A549 (cell line): ENCODE results near the gene CD2. TPM values are rescaled to one million over a fixed set of nuclear protein-coding genes. Genes with fewer than 3 reads are reported as not detected.

ENCODE experiments used
- ATAC-seq, 2 experiments: fragments of 200-7000 bp in 1 of 2; fragments of >200 bp in 1 of 2; cut with Nextera tagmentation in 1 of 2; cut with Tn5 transposase in 1 of 2; 3 replicates each; pipeline versions ENCODE4 v1.8.0 to v1.9.1; 2018 to 2020; ENCODE audit warnings: mild to moderate bottlenecking in 1 of 2, moderate library complexity in 1 of 2
- CTCF ChIA-PET: fragments of 300-600 bp; sonication (Branson Sonifier 250); formaldehyde crosslinking; extraction: SDS; loops from one replicate; lab custom pipeline; 2021; ENCODE audit warnings: antibody characterized with exemption, inconsistent platforms; lab: Yijun Ruan, JAX
- POLR2A ChIA-PET: fragments of 350-600 bp; formaldehyde crosslinking; extraction: SDS; loops from one replicate; lab custom pipeline; 2021; ENCODE audit warnings: antibody characterized with exemption, inconsistent platforms; lab: Yijun Ruan, JAX
- DNase-seq, 2 experiments: peaks; one replicate each; pipeline versions ENCODE4 v3.0.0 to v3.0.0-alpha.2; 2011 to 2016; ENCODE audit warnings: low read depth in 1 of 2, low spot score in 1 of 2
- FAIRE-seq: peaks from 2 replicates; lab custom pipeline; 2011; peaks lifted over from hg19 to GRCh38; lab: Jason Lieb, UNC
- H3K27ac ChIP-seq, 2 experiments: fragments of >200 bp; sonication (Bioruptor Twin); formaldehyde crosslinking; 3 replicates each; pipeline ENCODE4 v1.5.1; 2016 to 2017
- H3K4me1 ChIP-seq: fragments of >200 bp; sonication (Bioruptor Twin); formaldehyde crosslinking; 3 replicates; pipeline ENCODE4 v1.6.1; 2016
- H3K4me2 ChIP-seq: fragments of >200 bp; sonication (Bioruptor Twin); formaldehyde crosslinking; 3 replicates; pipeline ENCODE4 v1.6.1; 2016
- H3K4me3 ChIP-seq: fragments of >200 bp; sonication (Bioruptor Twin); formaldehyde crosslinking; 3 replicates; pipeline ENCODE4 v1.5.1; 2016
- H3K9me3 ChIP-seq: fragments of >200 bp; sonication (Bioruptor Twin); formaldehyde crosslinking; 3 replicates; pipeline ENCODE4 v1.6.1; 2016
- CHD4 ChIP-seq: fragments of 200-600 bp; sonication (generic); IDR thresholded peaks from 2 replicates; pipeline ENCODE4 v1.6.1; 2016; ENCODE audit warnings: antibody characterized with exemption, mild to moderate bottlenecking, borderline replicate concordance
- EHMT2 ChIP-seq: fragments of 200-600 bp; sonication (generic); IDR thresholded peaks from 2 replicates; pipeline ENCODE4 v1.6.1; 2016; ENCODE audit warnings: antibody characterized with exemption, low read depth, mild to moderate bottlenecking, moderate library complexity
- EP300 ChIP-seq, 2 experiments: fragments of >200 bp; sonication (Bioruptor Twin); formaldehyde crosslinking; IDR thresholded peaks; 2 replicates in 1 of 2; 3 replicates in 1 of 2; pipeline ENCODE4 v1.6.1; 2016 to 2017
- FOSB ChIP-seq: fragments of 250-450 bp; sonication (Bioruptor Pico); IDR thresholded peaks from 2 replicates; pipeline ENCODE4 v1.5.0; 2020; ENCODE audit warnings: mild to moderate bottlenecking, moderate library complexity
- FOXS1 ChIP-seq: fragments of 250-450 bp; sonication (Bioruptor Pico); IDR thresholded peaks from 2 replicates; pipeline ENCODE4 v1.5.0; 2020; ENCODE audit warnings: mild to moderate bottlenecking, moderate library complexity
- HDAC2 ChIP-seq: fragments of 200-600 bp; sonication (generic); IDR thresholded peaks from 2 replicates; pipeline ENCODE4 v1.6.1; 2016
- HEYL ChIP-seq: fragments of 250-450 bp; sonication (Bioruptor Pico); IDR thresholded peaks from 2 replicates; pipeline ENCODE4 v1.8.0; 2021; ENCODE audit warnings: mild to moderate bottlenecking, moderate library complexity
- HOXA7 ChIP-seq: fragments of 250-450 bp; sonication (Bioruptor Pico); IDR thresholded peaks from 2 replicates; pipeline ENCODE4 v1.5.0; 2020; ENCODE audit warnings: mild to moderate bottlenecking, moderate library complexity
- HOXB5 ChIP-seq: fragments of 250-450 bp; sonication (Bioruptor Pico); IDR thresholded peaks from 2 replicates; pipeline ENCODE4 v1.5.0; 2020; ENCODE audit warnings: mild to moderate bottlenecking, moderate library complexity
- JUNB ChIP-seq: fragments of >200 bp; sonication (Bioruptor Twin); formaldehyde crosslinking; IDR thresholded peaks from 2 replicates; pipeline ENCODE4 v1.6.1; 2016
- KDM1A ChIP-seq: fragments of 200-600 bp; sonication (generic); IDR thresholded peaks from 2 replicates; pipeline ENCODE4 v1.6.1; 2016; ENCODE audit warnings: low read depth, mild to moderate bottlenecking
- MAFK ChIP-seq: fragments of 450-650 bp; IDR thresholded peaks from 2 replicates; pipeline ENCODE4 v1.6.1; 2014; ENCODE audit not compliant: partially characterized antibody
- MAZ ChIP-seq: fragments of 150-350 bp; IDR thresholded peaks from 2 replicates; pipeline ENCODE4 v1.6.1; 2014; ENCODE audit warnings: antibody characterized with exemption, low read depth, low read length, borderline replicate concordance
- NFE2L2 ChIP-seq: fragments of 150-350 bp; conservative IDR thresholded peaks from 2 replicates; pipeline ENCODE4 v1.6.1; 2014; ENCODE audit warnings: low read length
- NR3C1 ChIP-seq: fragments of >200 bp; sonication (Bioruptor Twin); formaldehyde crosslinking; IDR thresholded peaks from 3 replicates; pipeline ENCODE4 v1.6.1; 2017
- POLR2AphosphoS2 ChIP-seq: conservative IDR thresholded peaks from 2 replicates; pipeline ENCODE4 v1.6.1; 2012; ENCODE audit warnings: low read length, improper control_type of control experiment, inconsistent platforms
- RCOR1 ChIP-seq: fragments of 150-350 bp; IDR thresholded peaks from 2 replicates; pipeline ENCODE4 v1.6.1; 2014; ENCODE audit warnings: antibody characterized with exemption, low read length, low read depth
- SREBF2 ChIP-seq: fragments of 450-650 bp; IDR thresholded peaks from 2 replicates; pipeline ENCODE4 v1.6.1; 2014; ENCODE audit warnings: mild to moderate bottlenecking, moderate library complexity
- TP53 ChIP-seq: fragments of 250-450 bp; sonication (Bioruptor Pico); IDR thresholded peaks from 2 replicates; pipeline ENCODE4 v1.5.0; 2021; ENCODE audit warnings: mild to moderate bottlenecking, moderate library complexity
- ZNF302 ChIP-seq: fragments of 250-450 bp; sonication (Bioruptor Pico); IDR thresholded peaks from 2 replicates; pipeline ENCODE4 v1.9.0; 2021; ENCODE audit warnings: inconsistent platforms, mild to moderate bottlenecking, moderate library complexity
- WGBS: methylation state at CpG from one replicate; pipeline ENCODE4 v1.1.6; 2017; ENCODE audit errors: missing lambda C conversion rate; 5-methylcytosine and 5-hydroxymethylcytosine counted together
- polyA plus RNA-seq, 4 experiments: library from polyadenylated mRNA; depleted of rRNA in 3 of 4; stranded (reverse); fragments of >200 nt; fragmentation: RNase III in 1 of 4; extraction: RNeasy Plus Mini Kit Qiagen cat#74134 plus additional on column Dnase treatment in 1 of 4; gene quantifications; 2 replicates in 3 of 4; 3 replicates in 1 of 4; pipeline ENCODE4 v1.2.3, GENCODE V29; 2011 to 2017
- TF ChIP-seq, protein P1 (sequence below): fragments of >200 bp; sonication (Bioruptor Twin); formaldehyde crosslinking; IDR thresholded peaks from 3 replicates; pipeline ENCODE4 v1.6.1; 2016
- TF ChIP-seq, protein P2 (sequence below): IDR thresholded peaks from 2 replicates; pipeline ENCODE4 v1.6.1; 2012
- TF ChIP-seq, protein P3 (sequence below): fragments of 200-600 bp; sonication (generic); IDR thresholded peaks from 2 replicates; pipeline ENCODE4 v1.6.1; 2016; ENCODE audit warnings: antibody characterized with exemption, mild to moderate bottlenecking, moderate library complexity
- TF ChIP-seq, protein P4 (sequence below): fragments of 250-450 bp; sonication (Bioruptor Pico); IDR thresholded peaks from 2 replicates; pipeline ENCODE4 v1.5.0; 2021; ENCODE audit warnings: mild to moderate bottlenecking, moderate library complexity, borderline replicate concordance
- TF ChIP-seq, protein P5 (sequence below): fragments of 450-650 bp; IDR thresholded peaks from 2 replicates; pipeline ENCODE4 v1.6.1; 2014; ENCODE audit warnings: antibody characterized with exemption
- TF ChIP-seq, protein P6 (sequence below): IDR thresholded peaks from 2 replicates; pipeline ENCODE4 v1.6.1; 2012; ENCODE audit warnings: low read depth, borderline replicate concordance

Gene CD2
- polyA plus RNA-seq, 2 of the 4 experiments (the other 2 are of a cell fraction): not detected

DNA sequence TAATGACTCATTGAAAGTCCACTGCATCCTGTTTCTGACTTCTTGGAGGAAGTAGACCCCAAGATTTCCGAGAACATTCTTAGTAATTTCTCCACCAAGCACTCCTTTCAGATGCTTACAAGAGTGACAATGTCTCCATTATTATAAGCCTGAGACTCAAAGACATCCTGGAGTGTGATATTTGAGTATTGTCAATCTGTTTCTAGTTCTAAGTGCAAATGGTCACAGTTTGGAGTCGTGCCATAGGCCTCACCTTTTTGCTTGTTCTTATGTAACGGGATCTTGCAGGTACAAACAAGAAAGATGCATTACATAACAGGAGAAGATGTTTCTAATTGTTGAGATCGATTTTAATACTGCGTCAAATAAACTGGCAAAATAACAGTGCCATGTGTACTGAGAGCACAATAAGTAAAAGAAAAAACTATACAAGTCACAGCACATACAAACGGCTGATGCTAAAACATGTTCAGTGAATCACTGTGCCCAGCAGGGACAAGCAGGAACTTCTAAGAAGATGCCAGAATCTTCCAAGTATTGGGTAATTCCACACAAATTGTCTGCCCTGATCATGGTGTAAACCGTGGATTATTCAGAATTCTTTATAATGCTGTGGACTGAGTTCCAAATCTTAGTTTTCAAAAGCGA lies 54.1 kb downstream of the CD2 start:
- H3K4me2 ChIP-seq: no peak overlapping the region
- ChIA-PET CTCF (interaction anchor here (1.0 kb wide), 1 partner anchor 8 kb away, joined by 4 read pairs; no protein-coding TSS in a partner anchor), POLR2A (no interaction called here)
- WGBS: 54% methylated on average over 8 of the region's 8 CpGs
- FAIRE-seq: no peak
- no peak for DNase-seq
- ATAC-seq: no peak
- H3K4me1 ChIP-seq: no peaks in the 10 kb centered on the region
- H3K27ac ChIP-seq: no peak overlapping the region
- H3K9me3 ChIP-seq: peaks cover 5% of the 10 kb centered on the region; the same call in 1 of the 3 replicates
- TF ChIP-seq KDM1A: no peak
- TF ChIP-seq, protein P1, sequence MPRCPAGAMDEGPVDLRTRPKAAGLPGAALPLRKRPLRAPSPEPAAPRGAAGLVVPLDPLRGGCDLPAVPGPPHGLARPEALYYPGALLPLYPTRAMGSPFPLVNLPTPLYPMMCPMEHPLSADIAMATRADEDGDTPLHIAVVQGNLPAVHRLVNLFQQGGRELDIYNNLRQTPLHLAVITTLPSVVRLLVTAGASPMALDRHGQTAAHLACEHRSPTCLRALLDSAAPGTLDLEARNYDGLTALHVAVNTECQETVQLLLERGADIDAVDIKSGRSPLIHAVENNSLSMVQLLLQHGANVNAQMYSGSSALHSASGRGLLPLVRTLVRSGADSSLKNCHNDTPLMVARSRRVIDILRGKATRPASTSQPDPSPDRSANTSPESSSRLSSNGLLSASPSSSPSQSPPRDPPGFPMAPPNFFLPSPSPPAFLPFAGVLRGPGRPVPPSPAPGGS: no peak
- TF ChIP-seq, protein P2, sequence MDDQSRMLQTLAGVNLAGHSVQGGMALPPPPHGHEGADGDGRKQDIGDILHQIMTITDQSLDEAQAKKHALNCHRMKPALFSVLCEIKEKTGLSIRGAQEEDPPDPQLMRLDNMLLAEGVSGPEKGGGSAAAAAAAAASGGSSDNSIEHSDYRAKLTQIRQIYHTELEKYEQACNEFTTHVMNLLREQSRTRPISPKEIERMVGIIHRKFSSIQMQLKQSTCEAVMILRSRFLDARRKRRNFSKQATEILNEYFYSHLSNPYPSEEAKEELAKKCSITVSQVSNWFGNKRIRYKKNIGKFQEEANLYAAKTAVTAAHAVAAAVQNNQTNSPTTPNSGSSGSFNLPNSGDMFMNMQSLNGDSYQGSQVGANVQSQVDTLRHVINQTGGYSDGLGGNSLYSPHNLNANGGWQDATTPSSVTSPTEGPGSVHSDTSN: no peak
- TF ChIP-seq EP300 (IDR thresholded peaks at IDR 0.05): no peak
- TF ChIP-seq JUNB: no peak
- no peak for TF ChIP-seq HDAC2
- no peak for TF ChIP-seq FOSB
- TF ChIP-seq NR3C1: no peak
- no peak for TF ChIP-seq FOXS1
- TF ChIP-seq HEYL (CRISPR knock-in tag): no peak
- no peak for TF ChIP-seq HOXA7 (CRISPR knock-in tag)
- no peak for TF ChIP-seq SREBF2
- no peak for TF ChIP-seq POLR2AphosphoS2
- no peak for TF ChIP-seq MAFK
- no peak for TF ChIP-seq ZNF302 (CRISPR knock-in tag)
- TF ChIP-seq, protein P3, sequence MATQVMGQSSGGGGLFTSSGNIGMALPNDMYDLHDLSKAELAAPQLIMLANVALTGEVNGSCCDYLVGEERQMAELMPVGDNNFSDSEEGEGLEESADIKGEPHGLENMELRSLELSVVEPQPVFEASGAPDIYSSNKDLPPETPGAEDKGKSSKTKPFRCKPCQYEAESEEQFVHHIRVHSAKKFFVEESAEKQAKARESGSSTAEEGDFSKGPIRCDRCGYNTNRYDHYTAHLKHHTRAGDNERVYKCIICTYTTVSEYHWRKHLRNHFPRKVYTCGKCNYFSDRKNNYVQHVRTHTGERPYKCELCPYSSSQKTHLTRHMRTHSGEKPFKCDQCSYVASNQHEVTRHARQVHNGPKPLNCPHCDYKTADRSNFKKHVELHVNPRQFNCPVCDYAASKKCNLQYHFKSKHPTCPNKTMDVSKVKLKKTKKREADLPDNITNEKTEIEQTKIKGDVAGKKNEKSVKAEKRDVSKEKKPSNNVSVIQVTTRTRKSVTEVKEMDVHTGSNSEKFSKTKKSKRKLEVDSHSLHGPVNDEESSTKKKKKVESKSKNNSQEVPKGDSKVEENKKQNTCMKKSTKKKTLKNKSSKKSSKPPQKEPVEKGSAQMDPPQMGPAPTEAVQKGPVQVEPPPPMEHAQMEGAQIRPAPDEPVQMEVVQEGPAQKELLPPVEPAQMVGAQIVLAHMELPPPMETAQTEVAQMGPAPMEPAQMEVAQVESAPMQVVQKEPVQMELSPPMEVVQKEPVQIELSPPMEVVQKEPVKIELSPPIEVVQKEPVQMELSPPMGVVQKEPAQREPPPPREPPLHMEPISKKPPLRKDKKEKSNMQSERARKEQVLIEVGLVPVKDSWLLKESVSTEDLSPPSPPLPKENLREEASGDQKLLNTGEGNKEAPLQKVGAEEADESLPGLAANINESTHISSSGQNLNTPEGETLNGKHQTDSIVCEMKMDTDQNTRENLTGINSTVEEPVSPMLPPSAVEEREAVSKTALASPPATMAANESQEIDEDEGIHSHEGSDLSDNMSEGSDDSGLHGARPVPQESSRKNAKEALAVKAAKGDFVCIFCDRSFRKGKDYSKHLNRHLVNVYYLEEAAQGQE: no peak
- TF ChIP-seq CHD4: no peak
- TF ChIP-seq NFE2L2: no peak
- no peak for TF ChIP-seq HOXB5
- TF ChIP-seq TP53 (CRISPR knock-in tag): no peak
- no peak overlapping the region for H3K4me3 ChIP-seq

DNA sequence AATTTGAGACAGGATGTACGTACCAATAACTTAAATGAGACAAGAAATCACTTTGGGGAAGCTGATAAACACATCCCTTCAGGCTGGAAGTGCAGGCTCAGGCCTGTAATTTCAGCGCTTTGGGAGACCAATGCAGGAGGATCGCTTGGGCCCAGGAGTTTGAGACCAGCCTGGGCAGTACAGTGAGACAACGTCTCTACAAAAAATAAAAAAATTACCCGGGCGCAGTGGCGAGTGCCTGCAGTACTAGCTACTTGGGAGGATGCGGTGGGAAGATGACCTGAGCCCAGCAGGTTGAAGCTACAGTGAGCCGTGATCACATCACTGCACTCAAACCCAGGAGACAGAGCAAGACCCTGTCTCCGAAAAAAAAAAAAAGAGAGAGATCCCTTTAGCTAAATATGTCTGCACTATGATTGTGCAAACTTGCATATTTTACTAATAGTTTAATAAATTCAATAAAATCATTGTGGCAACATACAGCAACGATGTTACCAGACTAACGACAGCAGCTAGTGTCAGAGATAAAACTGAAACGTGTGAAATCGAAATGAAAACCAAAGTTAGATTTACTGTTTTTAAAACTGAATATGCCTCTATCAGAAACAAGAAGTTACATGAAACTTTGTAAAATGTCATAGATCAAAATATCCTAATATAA lies 54.7 kb downstream of the CD2 start:
- Histone ChIP-seq H3K4me1 (no peaks in the 10 kb centered on the region), H3K9me3 (peaks cover 7% of the 10 kb centered on the region; the same call in 1 of the 3 replicates), H3K4me3 (no peak overlapping the region), H3K4me2 (no peak overlapping the region), H3K27ac (no peak overlapping the region)
- ATAC-seq (no peak), FAIRE-seq (no peak), DNase-seq (no peak)
- ChIA-PET POLR2A (no interaction called here), CTCF (no interaction called here)
- WGBS: 82% methylated on average over 13 of the region's 14 CpGs
- TF ChIP-seq ZNF302 (CRISPR knock-in tag) (no peak), NR3C1 (no peak), HOXB5 (no peak), EHMT2 (no peak), FOSB (no peak), HDAC2 (no peak), RCOR1 (no peak), MAZ (no peak)
- TF ChIP-seq, protein P4, sequence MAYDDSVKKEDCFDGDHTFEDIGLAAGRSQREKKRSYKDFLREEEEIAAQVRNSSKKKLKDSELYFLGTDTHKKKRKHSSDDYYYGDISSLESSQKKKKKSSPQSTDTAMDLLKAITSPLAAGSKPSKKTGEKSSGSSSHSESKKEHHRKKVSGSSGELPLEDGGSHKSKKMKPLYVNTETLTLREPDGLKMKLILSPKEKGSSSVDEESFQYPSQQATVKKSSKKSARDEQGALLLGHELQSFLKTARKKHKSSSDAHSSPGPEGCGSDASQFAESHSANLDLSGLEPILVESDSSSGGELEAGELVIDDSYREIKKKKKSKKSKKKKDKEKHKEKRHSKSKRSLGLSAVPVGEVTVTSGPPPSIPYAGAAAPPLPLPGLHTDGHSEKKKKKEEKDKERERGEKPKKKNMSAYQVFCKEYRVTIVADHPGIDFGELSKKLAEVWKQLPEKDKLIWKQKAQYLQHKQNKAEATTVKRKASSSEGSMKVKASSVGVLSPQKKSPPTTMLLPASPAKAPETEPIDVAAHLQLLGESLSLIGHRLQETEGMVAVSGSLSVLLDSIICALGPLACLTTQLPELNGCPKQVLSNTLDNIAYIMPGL (CRISPR knock-in tag): no peak
- TF ChIP-seq, protein P5, sequence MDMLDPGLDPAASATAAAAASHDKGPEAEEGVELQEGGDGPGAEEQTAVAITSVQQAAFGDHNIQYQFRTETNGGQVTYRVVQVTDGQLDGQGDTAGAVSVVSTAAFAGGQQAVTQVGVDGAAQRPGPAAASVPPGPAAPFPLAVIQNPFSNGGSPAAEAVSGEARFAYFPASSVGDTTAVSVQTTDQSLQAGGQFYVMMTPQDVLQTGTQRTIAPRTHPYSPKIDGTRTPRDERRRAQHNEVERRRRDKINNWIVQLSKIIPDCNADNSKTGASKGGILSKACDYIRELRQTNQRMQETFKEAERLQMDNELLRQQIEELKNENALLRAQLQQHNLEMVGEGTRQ: no peak
- TF ChIP-seq, protein P6, sequence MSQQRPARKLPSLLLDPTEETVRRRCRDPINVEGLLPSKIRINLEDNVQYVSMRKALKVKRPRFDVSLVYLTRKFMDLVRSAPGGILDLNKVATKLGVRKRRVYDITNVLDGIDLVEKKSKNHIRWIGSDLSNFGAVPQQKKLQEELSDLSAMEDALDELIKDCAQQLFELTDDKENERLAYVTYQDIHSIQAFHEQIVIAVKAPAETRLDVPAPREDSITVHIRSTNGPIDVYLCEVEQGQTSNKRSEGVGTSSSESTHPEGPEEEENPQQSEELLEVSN: no peak
- TF ChIP-seq, protein P1: no peak
